Activated CD8-positive, alpha-beta memory T cell treated with anti-CD3 and anti-CD28 coated beads, Interleukin-2, amount 10 ng/mL, durations not matched to agents 7 days and 5 days (primary cell): ENCODE results near the gene PHYH. TPM values are rescaled to one million over a fixed set of nuclear protein-coding genes. Genes with fewer than 3 reads are reported as not detected.
"Not testable (repeated sequence)": the region's sequence is repeated elsewhere in the genome, so short reads cannot be mapped to it uniquely, and the experiment has no call there.

ENCODE experiments used
- ATAC-seq: fragments of 150-1000 bp; cut with Tn5 transposase; one replicate; pipeline ENCODE4 v1.10.0; 2021; ENCODE audit warnings: moderate library complexity
- CTCF ChIA-PET: fragments of 350-600 bp; sonication (Branson Sonifier 250); formaldehyde crosslinking; loops from one replicate; lab custom pipeline; 2021; ENCODE audit warnings: antibody characterized with exemption; lab: Charles Lee
- DNase-seq: peaks from one replicate; pipeline ENCODE4 v3.0.0-alpha.2; 2020
- H3K27ac Mint-ChIP-seq: one replicate; pipeline ENCODE4 v1.8.0; 2021; ENCODE audit warnings: mild to moderate bottlenecking, mixed read lengths
- H3K27me3 Mint-ChIP-seq: one replicate; pipeline ENCODE4 v1.8.0; 2021; ENCODE audit warnings: mixed read lengths
- H3K36me3 Mint-ChIP-seq: one replicate; pipeline ENCODE4 v1.8.0; 2021; ENCODE audit warnings: mild to moderate bottlenecking, mixed read lengths
- H3K4me1 Mint-ChIP-seq: one replicate; pipeline ENCODE4 v1.8.0; 2021; ENCODE audit warnings: mixed read lengths
- H3K4me3 Mint-ChIP-seq: one replicate; pipeline ENCODE4 v1.8.0; 2021; ENCODE audit warnings: mild to moderate bottlenecking, moderate library complexity, mixed read lengths
- H3K9me3 Mint-ChIP-seq: one replicate; pipeline ENCODE4 v1.8.0; 2022; ENCODE audit warnings: low read depth, mixed read lengths
- total RNA-seq, 2 experiments: library from RNA; stranded (reverse); gene quantifications; one replicate each; pipeline ENCODE4 v1.2.3, GENCODE V29; 2021

PHYH gene
- total RNA-seq, 2 experiments from 2014 or later, result 13.6 to 14.4 TPM

- Mint-ChIP-seq H3K4me3 (no peak overlapping the region), H3K4me1 (no peaks in the 10 kb centered on the region), H3K27ac (no peak overlapping the region), H3K9me3 (no peaks in the 10 kb centered on the region), H3K27me3 (peaks cover 8% of the 10 kb centered on the region), H3K36me3 (no peaks in the 10 kb centered on the region)
- ATAC-seq (no peak), DNase-seq (no peak)
- CTCF ChIA-PET, result no interaction called here
Measured at GRCh38 chr10:13247784-13248183, 52.1 kb downstream of the PHYH start.

- DNase-seq (no peak), ATAC-seq (no peak)
- H3K4me1 Mint-ChIP-seq, result no peaks in the 10 kb centered on the region
- no peak overlapping the region for H3K4me3 Mint-ChIP-seq
- H3K27ac Mint-ChIP-seq, result no peak overlapping the region
- H3K27me3 Mint-ChIP-seq, result peaks cover 8% of the 10 kb centered on the region
- H3K9me3 Mint-ChIP-seq, result no peaks in the 10 kb centered on the region
- no peaks in the 10 kb centered on the region for H3K36me3 Mint-ChIP-seq
- CTCF ChIA-PET, result no interaction called here
Measured at GRCh38 chr10:13247246-13247645, 52.6 kb downstream of the PHYH start.

- ATAC-seq, H3K9me3 Mint-ChIP-seq, H3K4me3 Mint-ChIP-seq, CTCF ChIA-PET, H3K4me1 Mint-ChIP-seq, H3K27ac Mint-ChIP-seq, H3K36me3 Mint-ChIP-seq, H3K27me3 Mint-ChIP-seq, DNase-seq: not testable (repeated sequence)
Measured at GRCh38 chr10:13242260-13242659, 57.6 kb downstream of the PHYH start.

- Mint-ChIP-seq H3K4me1 (no peaks in the 10 kb centered on the region), H3K27ac (no peak overlapping the region), H3K36me3 (no peaks in the 10 kb centered on the region), H3K27me3 (no peaks in the 10 kb centered on the region), H3K4me3 (no peak overlapping the region), H3K9me3 (no peaks in the 10 kb centered on the region)
- CTCF ChIA-PET, result no interaction called here
- ATAC-seq (no peak), DNase-seq (no peak)
Measured at GRCh38 chr10:13241613-13242012, 58.3 kb downstream of the PHYH start.

- Mint-ChIP-seq H3K27ac (no peak overlapping the region), H3K27me3 (no peaks in the 10 kb centered on the region), H3K4me1 (no peaks in the 10 kb centered on the region), H3K36me3 (no peaks in the 10 kb centered on the region), H3K9me3 (no peaks in the 10 kb centered on the region), H3K4me3 (no peak overlapping the region)
- ATAC-seq (no peak), DNase-seq (no peak)
- CTCF ChIA-PET, result no interaction called here
Measured at GRCh38 chr10:13239923-13240322, 59.9 kb downstream of the PHYH start.

- no peaks in the 10 kb centered on the region for H3K4me1 Mint-ChIP-seq
- no peak for ATAC-seq
- H3K36me3 Mint-ChIP-seq, result no peaks in the 10 kb centered on the region
- no peak overlapping the region for H3K27ac Mint-ChIP-seq
- H3K9me3 Mint-ChIP-seq, result no peaks in the 10 kb centered on the region
- DNase-seq, result no peak
- H3K27me3 Mint-ChIP-seq, result no peaks in the 10 kb centered on the region
- CTCF ChIA-PET, result no interaction called here
- H3K4me3 Mint-ChIP-seq, result no peak overlapping the region
Measured at GRCh38 chr10:13238271-13239077, 61.4 kb downstream of the PHYH start.

GRCh38 chr10:13236638-13237037 lies 63.2 kb downstream of the PHYH start:
- DNase-seq (no peak), ATAC-seq (no peak)
- Mint-ChIP-seq H3K27me3 (no peaks in the 10 kb centered on the region), H3K36me3 (no peaks in the 10 kb centered on the region), H3K4me3 (no peak overlapping the region), H3K4me1 (no peaks in the 10 kb centered on the region), H3K9me3 (no peaks in the 10 kb centered on the region), H3K27ac (no peak overlapping the region)
- CTCF ChIA-PET, result no interaction called here

GRCh38 chr10:13234736-13235135 lies 65.1 kb downstream of the PHYH start:
- H3K36me3 Mint-ChIP-seq, H3K27ac Mint-ChIP-seq, CTCF ChIA-PET, DNase-seq, H3K27me3 Mint-ChIP-seq, ATAC-seq, H3K4me1 Mint-ChIP-seq, H3K4me3 Mint-ChIP-seq, H3K9me3 Mint-ChIP-seq: not testable (repeated sequence)

GRCh38 chr10:13234172-13234571 lies 65.7 kb downstream of the PHYH start, which contains the start of gene UCMA:
TSS of gene UCMA (minus strand) at chr10:13234374. CDS start at chr10:13234258, 116 bp downstream.
- H3K27ac Mint-ChIP-seq, result peak within 1 kb of the TSS; percentile 38
- CTCF ChIA-PET, result no interaction called here
- no peaks in the 10 kb centered on the region for H3K9me3 Mint-ChIP-seq
- ATAC-seq, result no peak
- no peak within 1 kb of the TSS for H3K4me3 Mint-ChIP-seq
- H3K27me3 Mint-ChIP-seq, result peaks cover 3% of the 10 kb centered on the region
- H3K4me1 Mint-ChIP-seq, result no peaks in the 10 kb centered on the region
- DNase-seq, result no peak
- no peaks in the 10 kb centered on the region for H3K36me3 Mint-ChIP-seq

- H3K27ac Mint-ChIP-seq, result no peak overlapping the region
- no peaks in the 10 kb centered on the region for H3K4me1 Mint-ChIP-seq
- no peak overlapping the region for H3K4me3 Mint-ChIP-seq
- CTCF ChIA-PET, result interaction anchor here (0.6 kb wide), 1 partner anchor 40 kb away, joined by 4 read pairs; no protein-coding TSS in a partner anchor
- H3K27me3 Mint-ChIP-seq, result peaks cover 3% of the 10 kb centered on the region
- no peaks in the 10 kb centered on the region for H3K9me3 Mint-ChIP-seq
- no peak for DNase-seq
- ATAC-seq, result no peak
- no peaks in the 10 kb centered on the region for H3K36me3 Mint-ChIP-seq
Measured at GRCh38 chr10:13233358-13233757, 66.5 kb downstream of the PHYH start.

GRCh38 chr10:13231808-13232207 lies 68.1 kb downstream of the PHYH start:
- Mint-ChIP-seq H3K4me3 (no peak overlapping the region), H3K9me3 (no peaks in the 10 kb centered on the region), H3K27me3 (peaks cover 3% of the 10 kb centered on the region), H3K27ac (no peak overlapping the region), H3K4me1 (no peaks in the 10 kb centered on the region), H3K36me3 (no peaks in the 10 kb centered on the region)
- DNase-seq, result no peak
- CTCF ChIA-PET, result interaction anchor here (1.5 kb wide), 1 partner anchor 70 kb away, joined by 4 read pairs; no protein-coding TSS in a partner anchor
- ATAC-seq, result no peak

GRCh38 chr10:13231190-13231589 lies 68.7 kb downstream of the PHYH start:
- no peak overlapping the region for H3K4me3 Mint-ChIP-seq
- DNase-seq (no peak), ATAC-seq (no peak)
- no peaks in the 10 kb centered on the region for H3K9me3 Mint-ChIP-seq
- no peaks in the 10 kb centered on the region for H3K36me3 Mint-ChIP-seq
- no peak overlapping the region for H3K27ac Mint-ChIP-seq
- H3K4me1 Mint-ChIP-seq, result no peaks in the 10 kb centered on the region
- peaks cover 3% of the 10 kb centered on the region for H3K27me3 Mint-ChIP-seq
- CTCF ChIA-PET, result interaction anchor here (1.5 kb wide), 1 partner anchor 71 kb away, joined by 4 read pairs; no protein-coding TSS in a partner anchor
